Suppressor macrophage treated with lipopolysaccharide for 4 hours (primary cell): ENCODE results near the gene PDLIM5.
"Not testable (repeated sequence)": the region's sequence is repeated elsewhere in the genome, so short reads cannot be mapped to it uniquely, and the experiment has no call there.

Experiments used
- DNase-seq: peaks from one replicate; pipeline ENCODE4 v3.0.0-alpha.2; 2020

The PDLIM5 gene

DNA sequence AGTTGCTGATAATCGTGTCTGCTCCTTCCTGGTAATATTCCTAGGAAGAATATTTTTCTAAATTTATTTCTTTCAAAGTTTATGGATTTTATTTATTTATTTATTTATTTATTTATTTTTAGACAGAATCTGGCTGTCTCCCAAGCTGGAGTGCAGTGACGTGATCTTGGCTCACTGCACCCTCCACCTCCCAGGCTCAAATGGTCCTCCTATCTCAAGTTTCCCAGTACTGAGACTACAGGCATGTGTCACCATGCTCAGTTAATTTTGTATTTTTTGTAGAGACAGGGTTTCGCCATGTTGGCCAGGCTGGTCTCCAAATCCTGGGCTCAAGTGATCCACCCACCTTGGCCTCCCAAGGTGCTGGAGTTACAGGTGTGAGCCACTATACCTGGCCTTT lies 48.9 kb downstream of the PDLIM5 start:
- no peak for DNase-seq

DNA sequence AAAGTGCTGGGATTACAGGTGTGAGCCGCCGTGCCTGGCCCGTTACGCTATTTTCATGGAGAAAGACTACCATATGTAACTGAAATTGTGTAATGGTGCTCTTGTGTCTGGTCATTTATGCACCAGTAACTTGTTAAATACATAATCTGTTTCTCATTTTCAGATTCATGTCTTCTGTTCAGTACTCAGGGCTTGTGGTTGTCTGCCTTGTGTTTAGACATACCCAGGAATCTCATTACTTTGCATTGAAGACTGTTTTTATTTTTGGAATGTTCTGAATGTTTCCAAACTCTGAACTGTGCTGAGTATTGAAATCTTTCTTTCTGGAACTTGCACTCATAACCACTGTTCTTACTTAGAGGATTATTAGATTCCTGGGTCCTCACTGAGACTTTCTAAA lies 52.8 kb downstream of the PDLIM5 start:
- DNase-seq = no peak

DNA sequence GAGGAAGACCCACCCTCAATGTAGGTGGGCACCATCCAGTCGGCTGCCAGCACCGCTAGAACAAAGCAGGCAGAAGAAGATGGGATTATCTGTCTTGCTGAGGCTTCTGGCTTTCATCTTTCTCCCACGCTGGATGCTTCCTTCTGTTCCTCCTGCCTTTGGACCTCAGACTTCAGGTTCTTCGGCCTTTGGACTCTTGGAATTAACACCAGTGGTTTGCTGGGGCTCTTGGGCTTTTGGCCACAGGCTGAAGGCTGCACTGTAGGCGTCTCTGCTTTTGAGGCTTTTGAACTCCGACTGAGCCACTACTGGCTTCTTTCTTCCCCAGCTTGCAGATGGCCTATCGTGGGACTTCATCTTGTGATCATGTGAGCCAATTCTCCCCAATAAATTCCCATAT lies 55.1 kb downstream of the PDLIM5 start:
- DNase-seq = no peak

DNA sequence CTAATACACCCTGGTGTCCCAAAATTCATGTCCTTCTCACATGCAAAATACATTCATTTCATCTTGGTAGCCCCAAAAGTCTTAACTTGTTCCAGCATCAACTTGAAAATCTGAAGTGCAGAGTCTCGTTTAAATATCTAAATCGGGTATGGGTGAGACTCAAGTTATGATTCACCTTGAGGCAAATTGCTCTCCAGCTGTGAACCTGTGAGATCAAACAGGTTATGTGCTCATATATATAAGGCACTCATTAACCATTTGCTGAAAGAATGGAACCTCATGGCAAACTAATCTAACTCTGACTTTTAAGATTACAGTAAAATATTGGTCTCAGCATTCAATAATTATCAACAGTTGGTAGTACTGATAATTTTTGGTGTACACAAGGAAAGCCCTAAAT lies 55.5 kb downstream of the PDLIM5 start:
- no peak for DNase-seq

DNA sequence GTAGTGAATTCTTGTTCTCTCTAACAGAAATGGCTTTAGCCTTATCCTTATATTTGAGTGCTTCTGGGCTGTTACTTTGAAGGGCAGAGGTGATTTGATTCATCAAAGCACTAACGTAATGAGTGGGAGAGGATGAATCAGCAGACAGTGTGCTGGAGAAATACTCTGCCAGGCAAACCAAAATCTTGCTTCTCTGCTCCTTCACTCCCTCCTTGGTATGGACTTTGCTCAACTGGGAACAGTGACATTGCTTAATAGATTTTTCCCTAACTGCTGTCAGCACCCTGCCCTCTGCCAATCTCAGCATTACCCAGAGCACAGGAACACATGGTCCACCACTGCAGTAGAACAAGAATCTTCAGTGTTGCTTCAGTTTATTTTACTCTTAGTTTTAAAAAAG lies 56.0 kb downstream of the PDLIM5 start:
- DNase-seq = peak; percentile 71

DNA sequence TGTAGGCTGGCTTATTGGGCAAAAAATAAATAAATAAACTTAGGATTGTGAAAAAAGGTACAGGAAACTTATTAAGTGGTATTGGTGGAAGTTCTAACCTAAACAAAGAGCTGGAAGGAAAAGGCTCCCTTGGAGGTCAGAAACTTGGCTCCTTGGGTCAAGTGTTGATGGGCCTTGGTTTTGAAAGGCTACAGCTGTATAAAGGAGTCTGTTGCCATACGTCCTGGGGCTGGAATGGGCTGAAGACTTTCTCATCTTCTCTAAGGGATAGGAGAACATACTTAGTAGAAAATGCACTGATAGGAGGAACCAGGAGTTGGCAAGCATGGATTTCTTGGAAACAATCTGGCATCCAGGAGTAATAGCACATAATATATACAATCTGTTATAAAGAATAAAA lies 56.6 kb downstream of the PDLIM5 start:
- no peak for DNase-seq

DNA sequence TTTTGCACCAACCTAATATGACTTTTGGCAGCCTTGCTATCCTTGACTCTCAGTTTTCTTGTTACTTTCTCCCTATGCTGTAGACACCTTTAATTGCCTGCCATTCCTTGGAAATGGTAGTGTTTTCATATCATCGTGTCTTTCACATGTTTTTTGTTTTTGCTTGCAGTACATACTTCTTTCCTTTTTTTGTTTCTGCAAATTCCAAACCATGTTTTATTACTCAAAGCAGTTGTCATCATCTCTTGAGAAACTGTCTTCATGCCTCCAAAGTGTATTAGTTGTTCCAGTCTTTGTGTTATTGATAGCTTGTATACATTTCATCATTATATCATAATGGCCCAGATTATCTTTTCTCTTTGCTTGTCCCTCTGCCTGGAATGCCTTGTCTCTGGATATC lies 57.1 kb downstream of the PDLIM5 start:
- no peak for DNase-seq

DNA sequence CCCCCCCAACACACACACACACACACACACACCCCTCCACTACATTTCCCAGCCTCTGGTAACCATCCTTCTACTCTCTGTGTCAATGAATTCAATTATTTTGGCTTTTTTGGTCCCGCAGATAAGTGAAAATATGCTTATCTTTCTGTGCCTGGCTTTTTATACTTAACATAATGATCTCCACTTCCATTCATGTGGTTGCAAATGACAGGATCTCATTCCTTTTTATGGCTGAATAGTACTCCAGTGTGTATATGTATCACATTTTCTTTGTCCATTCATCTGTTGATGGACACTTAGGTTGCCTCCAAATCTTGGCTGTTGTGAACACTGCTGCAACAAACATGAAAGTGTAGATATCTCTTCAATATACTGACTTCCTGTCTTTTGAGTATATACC lies 59.8 kb downstream of the PDLIM5 start:
- no peak for DNase-seq

DNA sequence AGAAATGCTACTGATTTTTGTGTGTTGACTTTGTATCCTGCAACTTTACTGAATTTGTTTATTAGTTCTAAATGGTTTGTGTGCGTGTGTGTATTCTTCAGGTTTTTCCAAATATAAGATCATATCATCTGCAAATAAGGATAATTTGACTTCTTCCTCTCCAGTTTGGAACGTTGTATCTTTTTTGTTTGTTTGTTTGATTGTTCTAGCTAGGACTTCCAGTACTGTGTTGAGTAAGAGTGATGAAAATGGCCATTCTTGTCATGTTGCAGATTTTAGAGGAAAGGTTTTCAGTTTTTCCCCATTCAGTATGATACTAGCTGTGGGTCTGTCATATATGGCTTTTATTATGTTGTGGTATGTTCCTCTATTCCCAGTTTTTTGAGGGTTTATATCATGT lies 61.8 kb downstream of the PDLIM5 start:
- DNase-seq = not testable (repeated sequence)

DNA sequence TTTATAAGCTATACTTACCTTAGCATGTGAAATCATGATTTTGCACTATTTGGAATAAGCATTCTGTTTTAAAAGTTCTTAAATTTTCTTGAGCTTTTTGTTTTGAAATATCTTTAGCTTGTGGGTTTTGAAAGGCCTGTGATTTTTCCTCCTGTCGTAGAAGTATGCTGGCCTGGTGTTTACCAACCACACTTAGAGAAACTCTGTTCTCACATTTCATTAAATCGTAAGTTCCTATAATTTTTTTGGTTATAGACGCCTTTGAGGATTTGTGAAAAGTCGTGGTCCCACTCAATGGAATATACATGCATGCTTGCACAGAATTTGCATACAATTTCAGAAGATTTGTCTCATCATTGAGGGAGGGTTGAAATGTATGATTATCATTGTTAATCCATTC lies 63.6 kb downstream of the PDLIM5 start:
- DNase-seq = no peak

DNA sequence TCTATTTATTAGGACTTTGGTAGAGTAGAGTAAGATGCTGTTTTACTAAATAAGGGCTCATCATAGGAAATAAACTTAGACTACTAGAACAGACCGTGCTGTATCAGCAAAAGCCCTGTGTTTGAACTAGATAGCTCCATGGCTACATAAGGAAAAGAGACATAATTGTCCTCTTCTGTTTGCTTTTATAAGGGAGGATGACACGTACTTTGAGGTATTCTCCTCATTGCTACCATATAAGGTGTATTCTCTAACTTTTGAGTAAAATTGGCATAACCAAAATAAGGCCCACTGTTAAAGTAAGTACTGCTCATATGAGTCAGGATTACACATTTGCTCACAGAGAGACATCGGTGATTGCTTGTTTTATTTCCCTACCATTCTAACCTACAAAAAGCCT lies 64.3 kb downstream of the PDLIM5 start:
- no peak for DNase-seq

DNA sequence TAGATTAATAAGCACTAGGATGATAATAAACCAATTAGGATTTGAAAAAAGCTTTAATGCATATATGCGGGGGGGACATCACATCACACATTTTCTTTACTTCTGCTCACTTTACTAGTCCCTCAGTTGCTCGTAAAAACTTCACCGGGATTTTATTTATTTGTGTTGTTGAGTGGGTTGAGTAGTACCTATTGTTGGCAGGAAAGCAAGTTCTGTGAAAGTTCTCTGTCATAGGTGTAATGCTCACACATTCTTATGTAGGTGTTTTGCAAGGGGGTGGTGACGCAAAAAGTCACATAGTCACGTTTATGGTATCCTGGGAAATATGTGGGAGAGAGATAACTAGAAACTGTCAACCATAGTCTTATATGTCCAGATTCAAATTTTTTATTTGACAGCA lies 65.3 kb downstream of the PDLIM5 start:
- DNase-seq = no peak

DNA sequence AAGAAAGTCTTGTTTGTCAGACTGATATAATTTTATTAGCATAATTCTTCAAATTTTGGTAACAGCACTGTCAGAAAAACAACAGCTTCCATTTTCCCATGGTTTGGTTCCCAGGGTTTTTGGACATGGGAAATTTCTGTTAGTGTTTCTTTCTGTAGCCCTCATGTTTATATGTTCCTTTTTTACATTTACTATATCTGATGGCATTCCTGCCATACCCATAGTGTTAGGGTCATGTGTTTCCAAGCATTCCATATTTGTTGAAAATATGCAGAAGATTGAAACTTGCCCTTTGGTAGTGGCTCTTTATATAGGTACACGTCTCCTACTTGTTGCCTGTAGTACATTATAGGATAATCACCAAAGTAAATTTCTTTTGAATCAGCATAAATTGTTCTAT lies 65.8 kb downstream of the PDLIM5 start:
- no peak for DNase-seq

DNA sequence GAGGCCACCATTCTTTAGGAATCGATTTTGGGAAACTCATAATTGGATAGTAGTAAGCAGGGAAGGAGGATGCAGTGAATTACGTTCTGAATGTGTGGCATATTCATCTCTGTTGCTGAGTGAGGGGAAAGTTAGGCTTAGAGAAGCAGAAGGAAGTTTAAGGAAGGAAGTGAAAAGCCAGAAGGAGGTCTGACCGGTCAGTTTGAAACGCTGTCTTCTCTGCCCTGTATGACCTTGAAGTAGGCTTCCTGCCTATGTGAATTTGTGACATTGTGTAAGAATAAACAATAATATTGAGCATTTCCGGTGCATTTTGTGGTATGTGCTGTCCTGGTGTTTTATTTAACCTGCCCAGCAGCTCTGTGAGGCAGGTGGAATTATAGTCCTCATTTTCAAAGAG lies 67.3 kb downstream of the PDLIM5 start:
- DNase-seq = peak; percentile 49

DNA sequence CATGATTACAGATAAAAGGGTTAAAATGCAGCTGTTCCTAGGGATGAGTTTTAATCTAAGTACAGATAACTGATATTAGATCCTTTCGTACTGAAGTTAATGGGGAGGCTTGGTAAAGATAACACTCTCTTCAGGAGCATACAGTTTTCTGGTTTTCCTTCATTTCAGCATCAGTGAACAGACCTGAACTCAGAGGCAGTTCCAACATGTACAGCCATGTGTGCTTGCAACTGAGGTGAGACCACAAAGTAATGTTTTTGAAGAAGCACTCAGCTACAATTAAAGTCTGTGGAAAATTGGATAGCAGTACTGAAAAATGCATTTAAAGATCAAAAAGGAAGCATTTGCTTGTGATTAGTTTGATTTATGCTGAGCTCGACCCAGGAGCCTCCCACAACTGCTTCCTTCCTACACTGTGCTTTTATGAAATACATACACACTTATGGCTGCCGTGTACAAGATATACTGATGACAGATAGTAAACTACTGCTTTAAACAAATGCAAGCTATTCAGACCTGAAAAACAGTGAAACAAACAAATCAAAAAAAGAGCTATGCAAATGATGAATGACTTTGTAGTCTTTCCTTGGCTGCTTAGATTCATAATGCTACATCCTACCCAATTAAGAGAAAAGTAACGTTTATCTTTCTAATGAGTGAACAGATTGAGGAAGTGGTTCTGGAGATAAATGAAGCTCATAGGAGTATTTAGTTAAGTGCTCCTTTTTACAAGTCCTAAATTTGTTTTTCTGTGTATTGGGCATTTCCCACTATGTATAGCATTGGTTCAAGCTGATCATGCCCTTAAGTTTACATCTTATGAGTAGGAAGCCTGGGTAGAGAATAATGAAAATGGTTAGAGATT lies 68.4 kb downstream of the PDLIM5 start:
- DNase-seq = no peak

DNA sequence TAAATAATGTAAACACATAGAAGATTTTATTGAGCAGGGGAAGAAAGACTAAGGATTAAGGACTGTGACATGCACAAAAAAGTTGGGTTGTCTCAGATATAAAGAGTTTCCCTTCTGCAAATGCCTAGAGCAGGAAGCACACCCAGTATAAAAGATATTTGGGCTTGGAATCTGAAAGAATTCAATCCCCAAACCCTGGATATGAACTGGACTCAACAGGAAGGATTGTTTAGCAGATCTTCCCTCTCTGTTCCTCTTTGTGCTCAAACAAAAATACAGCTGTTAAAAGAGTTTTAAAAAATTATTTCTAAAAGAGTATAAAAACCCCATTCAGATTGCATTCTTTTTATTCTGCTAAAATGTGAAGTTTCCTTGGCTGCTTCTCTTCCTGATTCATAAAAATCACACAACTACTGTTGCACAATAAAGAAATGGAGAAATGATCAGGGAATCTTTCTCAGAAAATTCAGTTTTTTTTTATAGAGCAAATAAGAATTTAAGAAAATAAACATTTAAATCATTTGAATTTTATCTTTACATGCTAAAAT lies 71.4 kb downstream of the PDLIM5 start:
- DNase-seq = peak; percentile 41

DNA sequence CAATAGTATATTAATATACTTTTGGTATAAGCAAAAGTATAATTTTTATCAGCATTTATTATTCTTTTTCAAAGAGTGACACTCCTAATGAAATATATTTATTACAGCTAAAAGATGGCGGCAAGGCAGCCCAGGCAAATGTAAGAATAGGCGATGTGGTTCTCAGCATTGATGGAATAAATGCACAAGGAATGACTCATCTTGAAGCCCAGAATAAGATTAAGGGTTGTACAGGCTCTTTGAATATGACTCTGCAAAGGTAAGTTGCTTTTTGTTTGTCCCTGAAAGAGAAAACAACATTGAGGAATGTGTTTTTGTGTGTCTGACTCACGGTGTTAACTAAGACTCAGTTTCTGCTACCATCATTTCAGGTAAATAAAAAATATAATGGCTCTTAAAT lies 71.9 kb downstream of the PDLIM5 start:
- DNase-seq = peak; percentile 6

DNA sequence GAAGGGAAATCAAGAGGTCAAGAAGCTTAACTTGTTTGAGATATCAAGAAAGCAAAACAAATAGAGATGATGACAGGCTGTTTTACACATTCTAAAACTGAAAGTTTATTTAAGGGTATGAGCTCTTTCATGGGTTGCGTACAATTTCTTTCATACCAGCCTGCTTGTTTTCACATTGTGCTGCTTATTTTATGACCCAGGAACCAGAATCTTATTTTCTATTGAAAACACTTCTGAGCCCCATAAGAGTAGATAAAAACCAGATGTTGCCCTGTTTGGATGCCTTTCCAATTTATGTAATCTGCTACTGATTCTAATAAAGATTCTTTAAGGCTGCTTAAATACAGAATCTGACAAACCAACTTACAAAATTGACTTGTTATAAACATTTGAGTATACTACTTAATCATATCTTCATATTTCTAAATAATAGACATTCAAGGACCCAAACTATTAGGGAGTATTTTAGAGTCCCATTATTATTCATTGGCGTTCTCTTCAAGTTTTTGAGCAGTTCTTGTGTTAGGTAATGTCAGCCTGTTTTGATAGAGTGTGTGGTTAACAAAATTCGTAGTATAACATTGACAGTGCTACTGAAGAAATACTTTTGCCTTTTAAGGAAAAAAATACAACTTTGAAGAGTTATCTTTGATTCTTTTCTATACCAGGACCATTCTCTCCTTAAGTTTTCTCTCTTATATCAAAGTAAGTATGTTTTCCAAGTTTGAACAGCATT lies 74.4 kb downstream of the PDLIM5 start:
- DNase-seq = peak; percentile 40

DNA sequence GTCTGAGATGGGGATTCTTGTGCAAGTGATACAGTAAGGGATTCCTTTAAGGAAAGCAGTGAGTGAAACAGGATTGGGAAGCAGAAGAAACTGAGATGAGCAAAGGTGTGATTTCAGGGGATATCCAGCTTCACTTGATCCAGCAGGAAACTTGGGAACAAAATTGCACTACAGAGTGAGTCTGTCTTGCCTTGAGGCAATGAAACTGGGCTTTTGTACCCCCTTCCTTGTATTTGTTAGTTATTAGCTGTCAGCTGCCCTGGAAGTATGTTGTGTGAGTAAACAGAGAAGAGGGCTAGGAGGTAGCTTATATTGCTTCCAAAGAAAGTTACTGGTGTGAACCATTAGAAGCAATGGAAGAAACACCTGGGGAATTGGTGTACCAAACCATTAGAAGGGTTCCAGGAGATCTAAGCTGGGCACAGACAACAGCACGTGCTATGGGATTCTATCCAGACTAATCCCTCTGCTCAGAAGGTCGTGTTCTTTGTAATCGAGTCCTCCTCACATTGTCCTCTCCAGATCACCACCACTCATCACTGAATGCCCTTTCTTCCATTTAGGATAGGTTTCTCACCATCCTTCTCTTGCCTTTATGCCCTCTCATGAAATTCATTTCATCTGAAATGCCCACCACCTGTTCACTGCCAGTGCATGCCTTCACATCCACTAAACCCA lies 76.0 kb downstream of the PDLIM5 start:
- no peak for DNase-seq

DNA sequence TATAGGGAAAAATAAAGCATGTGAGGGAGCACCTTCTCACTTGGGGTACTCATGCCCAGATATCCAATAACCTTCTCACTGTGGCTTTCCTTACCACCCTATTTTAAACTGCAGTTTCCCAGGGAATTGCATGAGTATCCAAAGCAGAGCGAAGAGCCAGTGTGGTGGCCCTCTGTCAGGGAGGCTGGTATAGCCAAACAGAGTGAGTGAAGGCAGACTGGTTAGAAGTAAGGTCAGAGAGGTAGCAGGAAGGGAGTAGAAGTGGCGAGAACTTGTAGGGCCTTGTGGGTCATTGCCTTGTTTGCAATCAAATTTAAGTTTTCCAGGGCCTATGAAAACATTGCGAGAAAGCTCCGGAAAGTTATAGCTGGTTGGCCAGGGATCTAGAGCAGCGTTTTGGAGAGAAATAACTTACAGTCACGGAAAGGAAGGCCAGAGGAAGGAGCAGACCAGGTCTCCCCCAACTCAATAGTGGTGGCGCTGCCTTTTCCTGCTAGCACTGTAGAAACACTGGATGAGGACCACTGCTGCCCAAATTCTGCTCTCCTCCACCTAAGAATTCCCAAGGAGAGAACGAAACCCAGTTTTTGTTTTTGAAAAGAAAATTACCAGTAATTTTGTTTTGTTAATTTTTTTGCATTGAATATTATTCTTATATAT lies 77.2 kb downstream of the PDLIM5 start:
- DNase-seq = no peak

DNA sequence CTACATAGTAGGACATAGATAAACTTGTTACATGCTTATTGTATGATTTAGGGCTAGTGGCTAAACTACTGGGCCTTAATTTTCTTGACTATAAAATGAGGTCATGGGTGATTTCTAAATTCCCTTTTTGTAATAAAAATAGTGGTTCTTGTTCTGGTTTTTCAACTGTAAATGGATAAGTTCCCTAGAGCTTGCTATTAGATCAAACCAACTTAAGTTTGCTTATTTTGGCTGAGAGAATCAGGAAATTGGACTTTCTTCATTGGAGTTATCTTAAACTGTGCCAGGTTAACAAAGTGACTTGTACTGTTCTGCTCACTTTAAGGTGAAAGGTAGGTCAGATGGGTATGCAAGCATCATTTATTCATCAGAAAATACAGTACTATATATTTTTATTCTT lies 78.3 kb downstream of the PDLIM5 start:
- DNase-seq = no peak

DNA sequence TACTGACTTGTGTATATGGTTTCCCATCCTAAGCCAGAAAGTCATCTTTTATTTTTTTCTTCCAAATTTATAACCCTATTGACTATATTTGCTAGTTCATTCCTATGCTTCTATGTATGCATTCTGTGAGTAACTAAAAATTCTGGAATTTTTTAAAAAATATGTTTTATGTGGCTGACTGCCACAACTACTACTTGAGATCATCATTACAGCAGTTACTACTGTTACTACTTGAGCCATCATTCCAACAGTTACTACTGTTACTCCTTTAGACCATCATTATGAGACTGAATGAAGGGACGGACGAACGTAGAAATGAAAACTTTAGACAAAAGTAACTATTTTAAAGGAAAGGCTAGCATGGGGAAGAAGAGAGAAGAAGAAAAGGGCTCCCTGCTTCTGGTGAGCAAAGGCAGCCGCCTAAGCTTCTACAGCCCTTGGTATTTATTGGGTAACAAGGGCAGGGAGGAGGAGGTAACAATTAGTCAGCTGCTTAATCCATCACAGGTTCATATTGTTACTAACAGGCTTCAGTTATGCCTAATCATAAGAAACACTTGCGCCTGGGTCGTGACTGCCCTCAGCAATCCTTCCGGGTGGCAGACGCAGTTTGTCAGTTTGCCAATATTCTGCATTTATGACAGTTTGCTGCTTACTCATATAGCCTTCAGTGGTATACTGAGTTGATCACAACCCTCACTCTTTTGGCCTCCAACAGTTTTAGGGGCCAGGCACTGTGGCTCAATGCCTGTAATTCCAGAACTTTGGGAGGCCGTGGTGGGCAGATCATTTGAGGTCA lies 80.4 kb downstream of the PDLIM5 start:
- no peak for DNase-seq
